Measurements from ENCODE around the gene CENPE.
"Not testable (repeated sequence)": the region's sequence is repeated elsewhere in the genome, so short reads cannot be mapped to it uniquely, and the experiment has no call there.

The CENPE gene

GRCh38 chr4:103199009-103199408 is 866 bp upstream of the CENPE start:
- DNase-seq (ENCODE audit: low read depth) = no peak
- peak overlapping the region; percentile 99; the same call in 1 of the 2 replicates for H3K4me3 ChIP-seq (ENCODE audit: low read depth, low read length)
- no peak for TF ChIP-seq CTCF (IDR thresholded peaks at IDR 0.05; ENCODE audit: low read depth, low read length, missing control alignments)

- no peak for DNase-seq (ENCODE audit: low read depth)
- no peak for TF ChIP-seq CTCF (IDR thresholded peaks at IDR 0.05; ENCODE audit: low read depth, low read length, missing control alignments)
- peak overlapping the region; percentile 99 for H3K4me3 ChIP-seq (ENCODE audit: low read depth, low read length)
Measured at GRCh38 chr4:103197765-103198110, 405 bp downstream of the CENPE start.

GRCh38 chr4:103193457-103193856 is 4.7 kb downstream of the CENPE start:
- no peak for TF ChIP-seq CTCF (IDR thresholded peaks at IDR 0.05; ENCODE audit: low read depth, low read length, missing control alignments)
- H3K4me3 ChIP-seq (ENCODE audit: low read depth, low read length) = no peak overlapping the region
- DNase-seq (ENCODE audit: low read depth) = no peak

GRCh38 chr4:103171006-103171405 is 27.1 kb downstream of the CENPE start:
- no peak overlapping the region for H3K4me3 ChIP-seq (ENCODE audit: low read depth, low read length)
- DNase-seq (ENCODE audit: low read depth) = no peak
- no peak for TF ChIP-seq CTCF (IDR thresholded peaks at IDR 0.05; ENCODE audit: low read depth, low read length, missing control alignments)

GRCh38 chr4:103169750-103170149 is 28.4 kb downstream of the CENPE start:
- not testable (repeated sequence) for H3K4me3 ChIP-seq (ENCODE audit: low read depth, low read length); DNase-seq (ENCODE audit: low read depth)

- no peak for DNase-seq (ENCODE audit: low read depth)
- H3K4me3 ChIP-seq (ENCODE audit: low read depth, low read length) = no peak overlapping the region
- no peak for TF ChIP-seq CTCF (IDR thresholded peaks at IDR 0.05; ENCODE audit: low read depth, low read length, missing control alignments)
Measured at GRCh38 chr4:103168993-103169392, 29.1 kb downstream of the CENPE start.

GRCh38 chr4:103162176-103162575 is 36.0 kb downstream of the CENPE start:
- no peak for DNase-seq (ENCODE audit: low read depth)
- no peak overlapping the region for H3K4me3 ChIP-seq (ENCODE audit: low read depth, low read length)
- TF ChIP-seq CTCF (IDR thresholded peaks at IDR 0.05; ENCODE audit: low read depth, low read length, missing control alignments) = no peak

GRCh38 chr4:103158760-103159159 is 39.4 kb downstream of the CENPE start:
- TF ChIP-seq CTCF (IDR thresholded peaks at IDR 0.05; ENCODE audit: low read depth, low read length, missing control alignments) = no peak
- DNase-seq (ENCODE audit: low read depth) = no peak
- H3K4me3 ChIP-seq (ENCODE audit: low read depth, low read length) = no peak overlapping the region

Data from GM12864 (cell line).